CD4-positive, alpha-beta T cell treated with Interleukin-15 for 4 hours (primary cell): Measurements from ENCODE around the gene SYNJ2.

Experiments
- DNase-seq: peaks from one replicate; pipeline ENCODE4 v3.0.0-alpha.2; 2020; ENCODE audit warnings: low spot score

The SYNJ2 gene

DNA sequence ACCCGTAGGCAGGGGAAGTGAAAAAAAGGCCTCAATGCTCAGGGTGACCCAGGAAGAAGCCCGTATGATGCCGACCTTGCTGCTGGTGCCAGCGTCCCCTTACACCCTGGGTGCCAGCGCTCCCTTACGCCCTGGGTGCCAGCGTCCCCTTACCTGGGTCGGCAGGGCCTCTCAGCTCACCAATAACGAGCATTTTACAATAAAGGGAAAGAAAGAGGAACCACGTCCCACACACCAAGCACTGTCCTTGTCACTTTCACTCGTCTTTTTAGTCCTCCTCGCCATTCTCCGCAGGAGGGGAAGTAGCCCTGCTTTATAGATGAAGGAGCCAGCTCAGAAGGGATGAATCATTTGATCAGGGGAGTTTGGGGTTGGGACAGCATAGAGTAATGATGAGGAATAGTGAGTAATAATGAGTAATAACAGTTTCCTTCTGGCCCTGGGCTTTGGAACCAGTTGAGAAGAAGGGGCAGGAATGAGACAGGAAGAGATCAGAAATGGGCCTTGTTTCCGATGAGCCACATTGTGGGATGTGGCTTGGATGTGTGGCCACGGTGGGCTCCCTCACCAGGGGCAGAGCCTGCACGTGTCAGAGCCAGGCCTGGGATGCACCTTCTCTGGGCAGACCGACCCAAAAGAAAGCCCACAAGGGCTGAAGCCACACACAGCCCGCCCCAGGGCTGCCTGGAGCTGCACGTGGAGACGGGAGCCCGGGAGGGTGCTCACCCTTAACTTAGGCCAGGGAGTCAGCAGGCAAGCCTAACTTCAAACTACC, 75.7 kb downstream of the SYNJ2 start:
- DNase-seq = peak; percentile 24

DNA sequence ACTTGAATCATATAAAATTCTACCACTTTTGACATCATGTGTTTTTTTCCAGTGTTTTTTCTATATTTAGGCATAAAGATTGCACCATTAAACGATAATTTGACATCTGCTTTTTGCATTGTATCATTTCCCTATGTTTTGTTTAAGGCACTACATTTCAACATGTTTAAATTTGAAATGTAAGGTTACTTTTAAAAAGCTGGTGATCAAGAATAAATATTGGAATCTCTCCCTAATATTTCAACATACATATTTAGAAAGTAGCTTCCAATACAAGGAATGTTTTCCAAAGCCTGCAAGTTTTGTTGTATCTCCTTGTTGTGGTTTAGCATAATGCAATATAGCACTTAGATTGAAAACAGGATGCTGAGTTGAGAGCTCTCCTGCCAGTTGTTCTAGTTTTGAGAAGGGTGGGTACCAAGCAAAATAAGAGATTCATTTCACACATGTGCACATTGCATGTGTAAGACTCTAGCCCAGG, 76.5 kb downstream of the SYNJ2 start:
- no peak for DNase-seq

DNA sequence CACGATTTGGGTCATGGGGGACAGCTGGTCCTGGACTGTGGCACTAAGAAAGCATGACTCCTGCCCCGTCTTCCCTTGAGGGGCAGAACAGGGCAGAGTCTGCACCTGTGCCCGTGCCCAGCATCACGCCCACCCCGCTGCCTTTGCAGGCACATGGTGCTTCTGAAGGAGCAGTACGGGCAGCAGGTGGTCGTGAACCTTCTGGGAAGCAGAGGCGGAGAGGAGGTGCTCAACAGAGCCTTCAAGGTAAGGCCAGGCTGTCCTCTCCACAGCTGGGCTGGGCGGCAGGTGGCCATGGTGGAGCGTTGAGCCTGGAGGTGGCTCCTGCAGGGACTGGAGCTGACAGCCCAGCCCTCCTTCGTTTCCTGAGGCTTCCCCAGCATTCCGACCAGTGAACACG, 77.4 kb downstream of the SYNJ2 start:
- DNase-seq = no peak

DNA sequence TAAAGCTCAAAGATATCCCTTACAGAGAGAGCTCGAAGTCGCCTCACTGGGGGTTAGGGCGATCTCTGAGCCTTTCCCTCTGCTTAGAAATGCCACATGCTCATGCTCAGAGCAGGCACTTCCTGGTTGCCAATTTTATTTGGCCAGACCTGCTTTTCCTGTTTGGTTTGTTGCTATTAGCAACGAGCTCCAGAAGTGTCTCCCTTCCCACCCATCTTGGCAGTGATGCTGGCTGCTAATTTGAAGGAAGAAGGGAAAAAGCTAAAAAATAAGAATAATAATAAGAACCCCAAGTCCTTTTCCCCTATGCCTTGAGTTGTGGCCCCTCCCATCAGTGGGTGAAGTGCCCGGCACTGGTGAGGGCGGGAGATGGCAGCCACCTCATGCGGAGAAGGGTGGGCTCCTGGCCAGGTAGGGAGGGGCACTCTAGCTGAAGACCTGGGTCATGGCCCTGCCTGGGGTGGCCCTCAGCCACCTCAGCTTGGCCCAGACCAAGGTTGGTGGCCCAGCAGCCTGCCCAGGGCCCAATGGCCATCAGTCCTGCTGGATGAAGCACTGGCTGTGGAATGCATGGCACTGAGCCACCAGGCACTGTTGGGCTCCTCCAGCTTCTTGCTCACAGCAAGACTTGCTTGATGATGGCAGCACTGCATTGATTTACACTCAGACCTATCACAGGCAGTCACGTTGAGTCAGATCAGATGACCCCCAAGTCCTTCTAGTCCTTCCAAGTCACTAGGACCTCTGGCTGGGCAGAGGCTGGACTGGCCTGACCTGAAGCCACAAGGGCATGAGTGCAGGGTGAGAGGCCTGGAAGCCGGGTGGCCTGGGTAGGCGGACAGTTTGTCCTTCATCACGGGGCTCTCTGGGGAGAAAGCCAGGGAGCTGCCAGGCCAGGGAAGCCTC, 79.0 kb downstream of the SYNJ2 start:
- DNase-seq = peak; percentile 20

DNA sequence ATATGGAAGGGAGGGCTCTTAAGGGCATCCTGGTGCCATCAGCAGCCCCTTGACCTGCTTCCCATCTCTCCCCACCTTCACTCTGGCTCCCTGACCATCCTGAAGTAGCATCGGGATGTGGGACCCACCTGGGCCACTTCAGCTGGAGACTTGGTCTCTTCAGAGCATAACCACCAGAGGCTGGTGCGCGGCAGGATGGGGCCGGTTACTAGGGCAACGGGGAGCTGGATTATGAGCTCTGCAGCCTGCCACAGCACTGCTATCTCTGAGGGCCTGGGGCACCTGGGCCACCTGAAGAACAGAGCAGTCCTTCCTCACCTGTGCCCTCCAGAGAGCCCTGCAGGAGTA, 79.7 kb downstream of the SYNJ2 start:
- DNase-seq = no peak

DNA sequence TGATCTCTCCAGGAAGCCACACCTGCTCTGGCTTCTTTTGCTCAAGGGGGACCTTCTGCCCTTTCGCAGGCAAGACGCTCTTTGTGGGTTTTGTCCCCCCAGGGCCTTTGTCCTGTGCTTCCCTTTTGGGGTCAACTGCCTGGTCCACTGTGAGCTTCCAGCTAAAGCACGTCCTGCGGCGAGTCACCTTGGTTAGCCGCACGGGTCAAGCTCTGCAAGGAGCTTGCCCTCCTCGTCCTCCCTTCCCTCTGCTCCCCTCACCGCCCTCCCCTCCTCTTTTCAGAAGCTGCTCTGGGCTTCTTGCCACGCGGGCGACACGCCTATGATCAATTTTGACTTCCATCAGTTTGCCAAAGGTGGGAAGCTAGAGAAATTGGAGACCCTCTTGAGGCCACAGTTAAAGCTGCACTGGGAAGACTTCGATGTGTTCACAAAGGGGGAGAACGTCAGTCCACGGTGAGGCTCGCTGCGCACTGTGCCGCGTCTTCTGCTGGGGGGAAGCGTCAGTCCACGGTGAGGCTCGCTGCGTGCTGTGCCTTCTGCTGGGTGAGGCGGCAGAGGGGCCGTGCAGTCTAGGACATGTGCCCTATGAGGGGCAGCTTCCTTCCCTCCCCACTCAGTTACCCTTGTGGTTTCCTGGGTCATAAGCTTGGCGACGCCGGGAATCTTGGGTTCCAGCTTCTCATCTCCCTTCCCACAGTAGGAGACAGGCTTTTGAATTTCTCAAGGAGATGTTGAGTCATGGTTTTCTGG, 80.2 kb downstream of the SYNJ2 start:
- DNase-seq = no peak

DNA sequence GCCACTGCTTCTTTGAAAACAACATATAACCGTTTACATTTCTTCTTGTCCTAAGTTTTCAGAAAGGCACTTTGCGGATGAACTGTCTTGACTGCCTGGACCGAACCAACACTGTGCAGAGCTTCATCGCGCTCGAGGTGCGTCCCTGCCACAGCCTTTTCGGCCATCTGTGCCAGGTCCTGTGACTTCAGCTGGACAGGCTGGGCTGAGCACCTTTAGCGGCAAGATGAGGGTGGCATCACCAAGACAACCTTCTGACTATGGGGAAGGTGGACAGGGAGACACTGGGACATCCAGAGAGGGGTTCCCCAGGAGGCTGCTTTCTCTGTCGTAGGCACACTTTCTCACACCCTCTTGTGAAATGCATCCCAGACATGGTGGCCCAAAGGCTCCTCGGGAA, 82.1 kb downstream of the SYNJ2 start:
- no peak for DNase-seq

DNA sequence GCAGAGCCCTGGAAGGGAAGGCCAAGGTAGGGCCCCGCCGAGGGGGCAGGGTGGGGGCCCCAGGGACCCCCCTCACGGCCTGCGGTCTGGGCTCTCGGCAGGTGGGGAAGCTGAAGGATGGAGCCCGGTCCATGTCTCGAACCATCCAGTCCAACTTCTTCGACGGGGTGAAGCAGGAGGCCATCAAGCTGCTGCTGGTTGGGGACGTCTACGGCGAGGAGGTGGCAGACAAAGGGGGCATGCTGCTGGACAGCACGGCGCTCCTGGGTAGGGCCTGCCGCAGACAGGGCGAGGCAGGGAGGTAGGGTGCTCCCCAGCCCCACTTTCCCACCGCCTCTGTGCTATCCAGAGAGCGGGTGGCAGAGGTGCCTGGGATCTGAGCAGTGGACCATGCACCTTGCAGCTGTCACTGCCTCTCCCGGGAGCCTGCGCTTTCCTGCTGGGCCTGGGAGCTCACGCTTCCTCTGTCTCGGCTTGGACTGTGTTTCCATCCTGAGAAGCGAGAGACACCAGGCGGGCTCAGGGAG, 83.1 kb downstream of the SYNJ2 start:
- no peak for DNase-seq

DNA sequence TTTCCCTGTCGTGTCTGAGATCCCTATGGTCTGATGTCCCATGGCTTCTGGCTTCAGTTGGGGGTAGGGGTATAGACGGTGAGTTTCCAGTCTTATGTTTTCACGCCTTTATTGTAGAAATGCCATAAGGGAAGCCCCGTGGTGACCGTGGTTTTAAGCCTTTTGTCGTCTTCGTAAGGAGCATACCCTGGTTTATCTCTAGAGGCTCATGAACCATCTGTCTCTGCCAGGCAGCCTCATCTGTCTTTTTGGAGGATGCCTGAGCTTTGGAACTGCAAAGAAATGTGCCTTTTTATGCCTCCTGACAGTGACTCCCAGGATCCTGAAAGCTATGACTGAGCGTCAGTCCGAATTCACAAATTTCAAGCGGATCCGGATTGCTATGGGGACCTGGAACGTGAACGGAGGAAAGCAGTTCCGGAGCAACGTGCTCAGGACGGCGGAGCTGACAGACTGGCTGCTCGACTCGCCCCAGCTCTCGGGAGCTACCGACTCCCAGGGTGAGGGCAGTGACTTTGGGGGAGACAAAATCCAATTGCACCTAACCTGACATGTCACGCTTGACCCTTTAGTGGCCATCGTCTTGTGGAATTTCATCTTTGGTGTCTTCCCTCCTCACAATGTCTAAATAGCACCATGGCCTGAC, 84.6 kb downstream of the SYNJ2 start:
- DNase-seq = no peak

DNA sequence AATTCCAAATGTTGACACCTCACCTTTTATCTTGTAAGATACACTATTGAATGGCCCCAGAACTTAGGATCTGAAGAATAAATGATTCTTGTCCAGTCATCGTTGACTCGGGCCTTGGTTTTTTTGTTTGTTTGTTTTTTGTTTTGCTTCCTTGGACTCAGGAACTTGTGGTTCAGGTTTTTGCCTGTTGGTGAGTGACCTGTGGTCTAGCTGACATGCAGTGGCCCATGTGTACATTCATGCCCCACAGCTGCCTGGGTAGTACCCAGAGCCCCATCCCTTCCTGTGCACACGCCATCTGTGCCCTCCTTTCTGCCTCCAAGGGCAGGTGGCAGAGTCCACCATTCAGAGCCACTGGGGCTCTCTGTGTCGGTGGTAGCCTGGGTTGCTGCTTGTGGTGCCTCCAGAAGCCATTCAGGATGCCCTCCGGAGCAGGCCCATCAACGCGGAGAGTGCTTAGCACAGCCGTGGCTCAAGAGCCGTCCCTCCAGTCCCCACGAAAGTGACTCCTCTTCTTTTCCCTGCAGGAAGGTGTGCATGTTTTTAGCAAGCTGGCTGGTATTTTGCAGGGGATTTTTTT, 85.9 kb downstream of the SYNJ2 start:
- no peak for DNase-seq

DNA sequence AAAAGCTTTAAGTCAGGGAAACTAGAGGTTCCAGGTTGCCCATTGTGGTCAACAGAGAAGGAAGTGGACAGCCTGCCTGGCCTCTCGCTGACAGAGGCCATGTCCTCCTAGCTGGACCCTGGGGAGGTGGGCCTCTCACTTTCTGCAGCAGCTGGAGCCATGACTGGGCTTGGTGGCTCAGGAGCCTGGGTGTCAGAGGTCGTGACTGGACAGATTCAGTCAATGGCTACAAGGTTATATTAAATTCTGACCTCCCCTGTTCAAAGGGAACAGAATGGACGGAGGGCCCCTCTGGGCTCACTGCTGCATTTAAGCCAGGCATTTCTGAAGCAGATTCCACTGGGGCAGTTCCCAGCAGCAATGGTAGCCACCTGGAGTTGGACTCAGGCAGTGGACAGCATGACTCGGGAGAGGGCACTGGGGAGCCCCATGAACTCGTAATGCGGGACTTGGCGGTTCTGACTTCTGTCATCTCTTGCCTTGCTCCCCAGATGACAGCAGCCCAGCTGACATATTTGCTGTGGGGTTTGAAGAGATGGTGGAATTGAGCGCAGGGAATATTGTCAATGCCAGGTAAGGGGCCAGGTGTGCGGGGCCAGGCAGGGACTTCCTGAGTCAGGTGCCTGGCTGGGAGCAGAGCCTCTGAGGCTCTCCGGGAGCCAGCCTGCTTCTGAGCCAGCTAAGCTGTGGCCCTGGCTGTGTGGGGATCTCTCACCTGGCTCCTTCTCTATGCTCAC, 86.7 kb downstream of the SYNJ2 start:
- no peak for DNase-seq

DNA sequence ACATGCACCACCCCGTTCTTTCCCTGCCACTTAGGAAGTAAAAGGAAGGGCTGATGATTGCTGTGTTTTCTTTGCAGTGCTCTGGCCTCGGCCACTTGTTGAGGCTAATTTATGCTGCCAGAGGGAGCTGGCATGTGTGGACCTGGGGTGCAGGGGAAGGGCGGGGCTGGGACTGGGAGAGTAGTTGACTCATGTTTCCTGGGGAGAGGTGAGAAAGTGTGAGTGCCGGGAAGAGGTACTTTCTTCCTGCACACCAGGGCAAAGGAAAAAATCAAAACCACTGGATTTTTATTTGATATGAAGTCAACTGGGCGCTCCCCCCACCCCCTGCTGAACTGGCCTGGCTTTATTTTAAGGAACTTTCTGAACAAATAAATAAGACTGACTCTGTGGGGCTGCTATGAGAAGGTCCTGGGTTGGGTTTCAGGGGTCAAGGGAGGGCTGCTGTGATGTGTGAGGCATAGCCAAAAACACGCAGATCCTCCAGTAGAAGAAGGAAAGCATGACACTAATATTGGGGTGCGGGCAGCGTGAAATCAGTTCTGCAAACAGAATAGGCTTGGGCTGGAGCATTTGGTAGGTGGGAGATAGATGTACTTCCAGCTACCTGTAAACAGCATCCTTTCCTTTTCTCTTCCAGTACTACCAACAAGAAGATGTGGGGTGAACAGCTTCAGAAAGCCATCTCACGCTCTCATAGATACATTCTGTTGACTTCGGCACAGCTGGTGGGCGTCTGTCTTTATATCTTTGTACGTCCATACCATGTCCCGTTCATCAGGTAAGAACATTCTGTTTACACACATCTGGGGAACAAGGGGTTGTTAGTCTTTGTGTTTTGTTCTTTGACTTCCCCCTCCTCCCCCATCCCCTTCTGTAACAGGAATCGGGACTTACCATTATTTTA, 87.5 kb downstream of the SYNJ2 start:
- no peak for DNase-seq

DNA sequence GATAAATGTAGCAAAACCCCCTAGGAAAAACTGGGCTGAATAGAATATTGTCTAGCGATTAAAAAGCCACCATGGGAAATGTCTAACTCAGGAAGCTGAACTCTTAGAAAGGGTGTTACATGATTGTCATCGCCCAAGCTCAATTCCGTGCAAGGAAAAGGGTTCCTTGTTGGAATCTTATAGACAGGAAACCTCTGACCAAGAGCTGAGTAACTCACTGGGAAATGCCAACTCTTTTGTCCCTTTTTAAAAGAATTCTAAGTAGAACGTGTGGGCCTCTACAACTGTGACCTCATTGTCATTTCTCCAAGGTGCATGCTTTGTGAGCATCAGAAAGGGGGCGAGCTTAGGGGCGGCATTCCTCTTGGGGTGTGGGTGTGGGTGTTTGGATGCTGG, 88.1 kb downstream of the SYNJ2 start:
- no peak for DNase-seq

DNA sequence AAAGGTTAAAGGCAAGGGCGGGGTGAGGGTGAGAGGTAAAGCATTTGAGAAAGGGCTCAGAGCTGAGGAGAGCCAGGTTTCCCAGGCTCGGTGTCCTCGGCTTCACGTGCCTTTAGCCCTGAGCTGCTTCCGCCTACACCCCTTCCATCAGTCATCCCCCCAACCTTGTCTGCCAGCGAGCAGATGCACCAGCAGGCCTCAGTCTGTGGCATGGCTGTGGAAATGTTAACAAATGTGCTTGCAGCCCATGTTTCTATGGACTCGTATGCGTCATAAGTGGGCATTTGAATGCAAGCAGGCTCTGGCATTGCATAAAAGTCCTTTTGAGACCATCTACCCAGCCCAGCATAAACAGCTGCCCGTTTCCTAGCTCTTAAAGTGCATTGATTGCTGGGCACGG, 88.8 kb downstream of the SYNJ2 start:
- DNase-seq = no peak

DNA sequence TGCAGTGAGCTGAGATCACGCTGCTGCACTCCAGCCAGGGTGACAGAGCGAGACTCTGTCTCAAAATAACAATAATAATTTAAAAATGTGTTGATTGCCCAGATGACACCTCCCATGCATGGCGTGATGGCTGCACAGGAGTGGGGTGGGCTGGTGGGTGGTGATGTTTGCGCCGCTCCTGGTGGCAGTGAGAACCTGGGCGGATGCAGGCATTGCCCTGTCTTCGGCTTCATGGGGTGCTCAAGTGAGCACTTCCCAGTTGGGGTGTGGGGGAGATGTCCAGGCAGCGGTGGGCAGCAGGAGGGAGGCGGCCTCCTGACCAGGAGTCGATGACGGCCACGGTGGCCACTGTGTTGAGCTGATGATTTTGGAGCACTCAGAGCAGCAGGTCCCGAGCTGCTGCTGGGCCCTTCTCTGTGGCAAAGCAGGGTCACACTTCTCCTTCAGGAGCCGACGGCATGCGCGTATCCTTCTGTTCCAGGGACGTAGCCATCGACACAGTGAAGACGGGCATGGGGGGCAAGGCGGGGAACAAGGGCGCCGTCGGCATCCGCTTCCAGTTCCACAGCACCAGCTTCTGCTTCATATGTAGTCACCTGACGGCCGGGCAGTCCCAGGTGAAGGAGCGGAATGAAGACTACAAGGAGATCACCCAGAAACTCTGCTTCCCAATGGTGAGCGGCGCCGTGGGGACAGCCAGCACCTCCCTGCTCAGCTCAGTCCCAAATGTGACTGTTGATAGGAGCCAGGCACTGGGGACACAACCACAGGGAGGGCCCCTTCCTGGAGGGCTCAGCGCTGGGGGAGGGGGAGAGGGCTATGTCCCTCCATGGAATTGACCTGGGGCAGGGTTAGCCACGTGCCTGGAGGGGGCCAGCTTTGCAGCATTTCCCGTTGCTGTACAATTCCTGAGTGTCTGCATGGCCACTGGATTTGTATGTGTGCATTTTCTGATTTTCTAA, 89.7 kb downstream of the SYNJ2 start:
- DNase-seq = no peak

DNA sequence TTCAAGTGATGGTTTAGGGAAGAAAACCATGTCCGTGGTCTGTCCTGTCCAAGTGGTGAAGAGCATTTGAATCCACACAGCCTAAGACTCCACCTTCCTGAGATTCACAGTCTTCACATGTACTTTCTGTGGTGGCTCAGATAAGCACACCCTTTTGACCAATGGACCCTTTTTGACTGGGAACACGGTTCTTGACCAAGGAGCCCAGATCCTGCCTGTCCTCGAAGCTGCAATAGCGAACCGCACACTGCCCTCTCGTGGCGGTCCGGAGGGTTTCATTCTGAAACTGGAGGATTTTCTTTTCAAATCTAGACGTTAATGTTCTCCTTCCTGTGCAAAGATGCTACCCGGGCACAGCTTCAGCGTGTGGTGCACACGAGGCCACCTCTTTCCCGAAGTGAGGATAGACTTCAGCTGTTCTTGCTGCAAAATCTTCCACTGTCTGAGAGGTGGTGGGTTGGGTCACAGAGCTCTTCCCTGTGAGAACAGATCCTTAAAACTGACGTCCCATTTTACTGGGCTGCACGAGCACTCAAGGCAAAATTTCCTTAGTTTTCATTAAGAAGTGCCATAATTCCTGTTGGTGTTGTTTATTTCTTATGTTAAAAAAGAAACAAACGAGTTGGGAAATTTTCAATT, 90.5 kb downstream of the SYNJ2 start:
- peak; percentile 68 for DNase-seq

DNA sequence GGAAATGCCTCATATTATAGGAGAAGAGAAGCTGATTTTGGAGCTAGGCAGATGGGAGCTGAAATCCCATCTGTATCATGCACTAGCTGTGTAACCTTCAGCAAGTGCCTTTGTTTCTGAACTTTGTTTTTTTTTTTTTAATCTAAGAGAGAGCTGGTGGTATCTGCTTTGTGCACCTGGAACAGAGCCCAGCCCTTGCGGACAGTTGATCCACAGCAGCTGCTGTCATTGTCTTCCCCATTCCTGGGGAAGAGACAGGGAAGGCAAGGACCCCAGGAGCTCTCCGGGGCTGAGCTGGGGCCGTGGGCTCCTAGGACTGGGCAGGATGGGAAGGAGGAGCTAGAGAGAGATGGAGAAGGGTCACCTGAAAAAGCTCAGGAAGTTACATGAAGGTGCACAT, 92.1 kb downstream of the SYNJ2 start:
- no peak for DNase-seq

DNA sequence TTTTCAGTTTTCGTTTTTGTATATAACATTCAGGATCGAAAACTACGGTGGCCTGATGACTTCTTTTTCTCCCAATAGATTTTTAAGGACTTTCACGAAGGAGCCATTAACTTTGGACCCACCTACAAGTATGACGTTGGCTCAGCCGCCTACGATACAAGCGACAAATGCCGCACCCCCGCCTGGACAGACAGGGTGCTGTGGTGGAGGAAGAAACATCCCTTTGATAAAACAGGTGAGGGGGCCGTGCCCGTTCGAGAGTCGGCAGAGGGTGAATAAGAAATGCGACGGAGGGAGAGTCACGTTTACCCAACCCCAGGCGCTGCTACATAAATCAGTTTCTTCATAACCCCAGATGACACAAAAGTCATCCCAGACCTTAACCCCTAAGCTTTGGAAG, 94.9 kb downstream of the SYNJ2 start:
- DNase-seq = no peak
